SK-N-MC (cell line): ENCODE data around the gene MLPH.

Experiments
- DNase-seq: peaks from one replicate; pipeline ENCODE4 v3.0.0-alpha.2; 2011; ENCODE audit warnings: low read depth, low spot score
- H3K27ac ChIP-seq: fragments of 200-600 bp; sonication (generic); 2 replicates; pipeline ENCODE4 v1.5.1; 2016; ENCODE audit warnings: mixed run types
- H3K36me3 ChIP-seq: fragments of 200-600 bp; sonication (generic); 2 replicates; pipeline ENCODE4 v1.6.1; 2017; ENCODE audit warnings: antibody characterized with exemption, low read length, mixed read lengths; ENCODE audit not compliant: insufficient read depth
- H3K4me3 ChIP-seq: fragments of 200-600 bp; sonication (generic); 2 replicates; pipeline ENCODE4 v1.5.1; 2016
- H3K9ac ChIP-seq: fragments of 200-600 bp; sonication (generic); 2 replicates; pipeline ENCODE4 v1.8.0; 2017; ENCODE audit warnings: mixed run types, mixed read lengths; ENCODE audit not compliant: insufficient read length
- H3K9me3 ChIP-seq: fragments of 200-600 bp; sonication (generic); 2 replicates; pipeline ENCODE4 v1.6.1; 2017; ENCODE audit warnings: low read depth, mild to moderate bottlenecking, antibody characterized with exemption, low read length, moderate library complexity, mixed read lengths
- EZH2 ChIP-seq: fragments of 200-600 bp; sonication (generic); IDR thresholded peaks from one replicate; pipeline ENCODE4 v1.6.1; 2017; ENCODE audit warnings: antibody characterized with exemption
- FOXP2 ChIP-seq: optimal IDR thresholded peaks from 2 replicates; pipeline ENCODE3; 2011; ENCODE audit warnings: mild to moderate bottlenecking, moderate library complexity; ENCODE audit not compliant: insufficient read depth; ENCODE audit errors: extremely low read length, control extremely low read depth
- POLR2AphosphoS5 ChIP-seq: IDR thresholded peaks from 2 replicates; pipeline ENCODE4 v1.6.1; 2012; ENCODE audit warnings: mild to moderate bottlenecking, low read depth, low read length, borderline replicate concordance

The MLPH gene

DNA sequence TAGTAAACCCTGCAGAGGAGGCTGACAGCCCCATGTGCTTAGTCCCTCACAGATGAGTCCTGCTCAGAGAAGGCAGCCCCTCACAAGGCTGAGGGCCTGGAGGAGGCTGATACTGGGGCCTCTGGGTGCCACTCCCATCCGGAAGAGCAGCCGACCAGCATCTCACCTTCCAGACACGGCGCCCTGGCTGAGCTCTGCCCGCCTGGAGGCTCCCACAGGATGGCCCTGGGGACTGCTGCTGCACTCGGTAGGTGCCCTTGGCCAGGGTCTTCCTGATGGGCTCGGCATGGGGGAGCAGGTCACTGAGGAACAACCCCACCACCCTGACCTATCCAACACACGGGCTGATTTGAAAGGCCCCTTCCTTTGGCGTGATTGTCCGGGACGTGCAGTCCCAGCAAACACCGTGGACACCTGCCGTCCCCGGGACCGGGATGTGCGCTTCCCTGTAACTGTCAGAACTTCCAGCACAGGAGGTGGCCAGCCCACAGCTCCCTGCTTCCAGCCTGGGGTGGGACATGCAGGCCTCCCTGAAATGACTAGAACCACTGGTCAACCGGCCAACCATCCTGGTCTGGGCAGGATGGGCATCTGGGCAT is 38.6 kb downstream of the MLPH start:
- H3K4me3 ChIP-seq, result no peak overlapping the region
- no peak overlapping the region for H3K9ac ChIP-seq
- no peak for DNase-seq
- H3K9me3 ChIP-seq, result no peaks in the 10 kb centered on the region
- H3K36me3 ChIP-seq, result no peaks in the 10 kb centered on the region
- no peak overlapping the region for H3K27ac ChIP-seq
- TF ChIP-seq EZH2, result no peak
- no peak for TF ChIP-seq FOXP2
- no peak for TF ChIP-seq POLR2AphosphoS5

DNA sequence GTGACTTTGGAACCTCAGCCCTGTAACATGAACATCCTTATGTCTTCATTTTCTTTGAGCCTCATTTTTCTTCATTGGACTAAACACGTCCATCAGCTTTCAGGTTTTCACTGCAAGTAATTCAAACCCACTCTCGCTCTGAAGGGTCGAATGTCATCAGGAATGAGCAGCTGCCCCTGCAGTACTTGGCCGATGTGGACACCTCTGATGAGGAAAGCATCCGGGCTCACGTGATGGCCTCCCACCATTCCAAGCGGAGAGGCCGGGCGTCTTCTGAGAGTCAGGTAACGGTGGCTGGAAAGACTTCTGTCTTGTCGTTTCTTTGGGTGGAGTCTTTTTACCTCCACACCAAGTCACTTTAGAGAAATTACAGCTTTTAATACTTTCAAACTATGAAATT is 40.2 kb downstream of the MLPH start:
- DNase-seq, result no peak

DNA sequence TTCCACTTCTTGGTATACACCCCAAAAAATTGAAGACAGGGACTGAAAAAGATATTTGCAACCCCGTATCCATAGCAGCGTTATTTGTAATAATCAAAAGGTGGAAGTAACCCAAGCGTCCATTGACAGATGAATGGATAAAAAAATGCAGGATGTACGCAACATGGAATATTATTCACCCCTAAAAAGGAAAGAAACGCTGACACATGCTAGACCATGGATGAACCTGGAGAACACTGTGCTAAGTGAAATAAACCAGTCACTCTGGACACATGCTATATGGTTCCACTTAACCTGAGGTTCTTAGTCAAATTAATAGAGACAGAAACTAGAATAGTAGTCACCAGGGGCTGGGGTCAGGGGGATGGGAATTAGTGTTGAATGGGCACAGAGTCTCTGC is 40.7 kb downstream of the MLPH start:
- H3K9me3 ChIP-seq, result no peaks in the 10 kb centered on the region
- TF ChIP-seq EZH2 (no peak), FOXP2 (no peak), POLR2AphosphoS5 (no peak)
- H3K36me3 ChIP-seq, result no peaks in the 10 kb centered on the region
- H3K4me3 ChIP-seq, result no peak overlapping the region
- H3K9ac ChIP-seq, result no peak overlapping the region
- H3K27ac ChIP-seq, result no peak overlapping the region
- DNase-seq, result no peak

More for the DNA sequence above, 40.2 kb downstream of the MLPH start:
- no peaks in the 10 kb centered on the region for H3K36me3 ChIP-seq
- H3K4me3 ChIP-seq, result no peak overlapping the region
- no peak overlapping the region for H3K9ac ChIP-seq
- no peaks in the 10 kb centered on the region for H3K9me3 ChIP-seq
- TF ChIP-seq FOXP2 (no peak), POLR2AphosphoS5 (no peak), EZH2 (no peak)
- H3K27ac ChIP-seq, result no peak overlapping the region

DNA sequence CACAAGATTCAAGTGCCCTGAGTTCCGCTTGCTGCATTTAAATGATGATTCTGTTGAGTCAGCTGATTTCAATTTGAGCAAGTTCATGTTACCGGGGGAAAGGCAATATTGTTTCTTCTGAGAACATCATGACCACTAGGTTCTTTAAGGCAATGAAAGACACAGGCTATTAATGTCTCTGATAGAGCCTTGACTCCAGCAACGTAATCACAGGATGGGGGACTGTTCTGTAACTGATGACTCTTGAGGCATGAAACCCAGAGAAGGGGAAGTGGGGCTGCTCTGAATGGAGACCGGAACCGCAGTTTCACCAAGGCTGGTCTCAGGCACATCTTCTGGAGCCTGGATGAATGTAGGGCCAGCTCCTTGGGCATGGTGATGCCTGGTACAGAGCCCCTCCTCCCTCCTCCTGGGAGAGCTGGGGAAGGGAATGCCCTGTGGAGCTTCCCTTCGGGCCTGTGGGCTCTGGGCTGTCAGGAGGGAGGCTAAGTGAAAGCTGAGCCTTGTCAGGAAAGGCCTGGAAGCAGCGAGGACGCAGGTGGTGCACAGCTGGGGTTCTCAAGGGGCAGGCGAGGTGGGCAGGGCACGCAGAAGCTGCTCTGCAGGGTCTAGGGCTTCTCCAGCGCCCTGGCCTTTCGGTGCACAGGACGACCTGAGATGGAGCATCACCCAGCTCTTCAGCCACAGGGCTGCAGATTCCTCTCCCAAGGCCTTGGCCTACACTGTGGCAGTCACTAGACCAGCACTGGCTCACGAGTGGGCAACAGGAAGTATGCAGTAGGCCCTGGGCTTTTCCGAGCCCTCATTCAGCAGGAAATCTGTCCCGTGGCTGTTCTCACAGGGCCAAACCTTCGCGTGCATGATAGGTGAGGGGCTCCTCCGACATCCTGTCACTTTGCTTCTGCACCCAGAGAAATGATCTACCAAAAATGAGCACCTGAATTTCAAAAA is 42.7 kb downstream of the MLPH start:
- Histone ChIP-seq H3K27ac (no peak overlapping the region), H3K36me3 (no peaks in the 10 kb centered on the region), H3K9me3 (no peaks in the 10 kb centered on the region), H3K4me3 (no peak overlapping the region), H3K9ac (no peak overlapping the region)
- TF ChIP-seq FOXP2 (no peak), EZH2 (no peak), POLR2AphosphoS5 (no peak)
- no peak for DNase-seq

DNA sequence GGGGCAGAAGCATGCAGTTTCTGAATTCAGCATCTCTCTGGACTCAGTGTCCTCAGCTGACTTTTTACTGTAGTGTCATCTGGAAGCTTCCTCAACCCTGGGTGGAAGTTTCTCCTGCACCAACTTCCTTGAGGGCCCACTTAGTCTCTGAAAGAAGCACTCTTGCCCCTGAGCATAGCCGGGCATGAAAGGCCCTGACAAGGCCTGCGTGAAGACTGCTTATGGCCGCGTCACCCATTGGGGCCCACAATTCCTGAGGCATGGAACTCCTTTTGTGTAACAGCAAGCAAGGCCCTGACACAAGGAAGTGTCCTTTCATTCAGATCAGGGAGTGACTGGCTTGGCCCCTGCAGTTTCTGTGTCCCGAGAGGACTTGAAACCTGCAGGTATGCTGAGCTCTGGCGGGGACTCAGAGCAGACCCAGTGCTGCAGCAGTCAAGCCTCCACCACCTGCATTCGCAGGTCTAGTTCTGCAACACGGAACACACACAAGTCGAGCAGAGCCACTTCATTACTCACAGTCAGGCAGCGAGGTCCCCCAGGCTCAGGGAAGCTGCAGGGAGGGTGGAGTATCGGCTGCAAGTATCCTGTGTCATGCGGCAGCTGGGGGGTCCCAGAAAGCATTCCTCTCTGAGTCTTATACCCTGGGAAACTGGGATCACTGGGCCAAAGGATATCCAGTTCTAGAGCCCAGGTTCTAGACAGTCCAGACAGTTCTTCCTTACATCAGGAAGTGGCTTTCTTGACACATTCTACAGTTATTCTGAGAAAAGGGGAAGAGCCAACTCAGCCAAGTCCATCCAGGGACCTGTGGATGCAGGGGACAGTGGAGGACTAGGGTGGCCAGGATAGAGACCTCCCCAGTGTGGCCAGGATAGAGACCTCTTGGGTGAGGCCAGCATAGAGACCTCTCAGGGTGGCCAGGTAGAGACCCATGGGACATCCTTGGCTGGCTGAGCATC is 43.7 kb downstream of the MLPH start:
- no peak for DNase-seq
- Histone ChIP-seq H3K4me3 (no peak overlapping the region), H3K36me3 (no peaks in the 10 kb centered on the region), H3K27ac (no peak overlapping the region), H3K9me3 (no peaks in the 10 kb centered on the region), H3K9ac (no peak overlapping the region)
- TF ChIP-seq FOXP2 (no peak), EZH2 (no peak), POLR2AphosphoS5 (no peak)

DNA sequence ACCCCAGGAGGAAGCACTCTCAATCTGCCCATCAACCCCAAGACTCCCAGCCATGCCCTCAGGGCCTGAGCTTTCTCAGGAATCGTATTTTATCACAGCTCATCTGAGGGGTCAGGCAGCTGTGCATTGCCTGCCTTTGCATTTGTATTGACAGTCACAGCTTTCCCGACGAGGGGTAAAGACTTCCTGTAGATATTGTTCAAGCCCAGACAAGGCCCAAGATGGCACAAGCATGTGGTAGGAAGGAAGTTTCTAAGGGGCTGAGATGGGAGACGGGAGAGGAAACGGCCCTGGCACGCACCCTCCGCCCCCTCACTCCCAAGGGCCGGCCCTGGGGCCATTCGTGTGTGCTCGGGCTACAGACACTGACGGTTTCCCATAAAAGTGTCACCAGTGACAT is 45.1 kb downstream of the MLPH start:
- Histone ChIP-seq H3K9me3 (no peaks in the 10 kb centered on the region), H3K27ac (no peak overlapping the region), H3K36me3 (no peaks in the 10 kb centered on the region), H3K4me3 (no peak overlapping the region), H3K9ac (no peak overlapping the region)
- no peak for DNase-seq
- TF ChIP-seq EZH2, result no peak
- no peak for TF ChIP-seq FOXP2
- no peak for TF ChIP-seq POLR2AphosphoS5

DNA sequence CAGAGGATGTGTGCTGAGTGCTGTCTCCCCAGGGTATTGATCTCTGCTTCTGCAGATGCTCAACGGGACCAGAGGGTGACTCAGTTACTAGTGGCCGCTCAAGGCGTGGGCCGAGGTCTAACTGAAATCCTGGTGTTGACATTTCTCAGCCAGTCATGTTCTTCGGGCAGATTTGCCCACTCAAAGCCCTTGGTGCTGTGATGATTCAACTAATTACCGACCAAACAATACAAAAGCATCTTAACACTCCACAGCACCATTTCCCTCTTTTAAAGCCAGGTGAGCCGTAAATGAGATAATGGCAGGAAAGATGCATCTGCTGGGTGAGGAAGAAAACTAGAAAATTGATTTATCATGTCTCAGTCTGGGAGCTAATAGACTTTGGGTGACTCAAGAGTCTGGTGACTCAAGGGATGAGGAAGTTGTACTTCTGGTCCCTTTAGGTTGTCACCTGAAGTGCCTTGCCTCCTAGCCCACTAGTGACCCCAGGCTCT is 46.7 kb downstream of the MLPH start:
- TF ChIP-seq POLR2AphosphoS5 (no peak), FOXP2 (no peak), EZH2 (no peak)
- no peak for DNase-seq
- H3K4me3 ChIP-seq, result no peak overlapping the region
- no peaks in the 10 kb centered on the region for H3K9me3 ChIP-seq
- H3K27ac ChIP-seq, result no peak overlapping the region
- no peaks in the 10 kb centered on the region for H3K36me3 ChIP-seq
- no peak overlapping the region for H3K9ac ChIP-seq

DNA sequence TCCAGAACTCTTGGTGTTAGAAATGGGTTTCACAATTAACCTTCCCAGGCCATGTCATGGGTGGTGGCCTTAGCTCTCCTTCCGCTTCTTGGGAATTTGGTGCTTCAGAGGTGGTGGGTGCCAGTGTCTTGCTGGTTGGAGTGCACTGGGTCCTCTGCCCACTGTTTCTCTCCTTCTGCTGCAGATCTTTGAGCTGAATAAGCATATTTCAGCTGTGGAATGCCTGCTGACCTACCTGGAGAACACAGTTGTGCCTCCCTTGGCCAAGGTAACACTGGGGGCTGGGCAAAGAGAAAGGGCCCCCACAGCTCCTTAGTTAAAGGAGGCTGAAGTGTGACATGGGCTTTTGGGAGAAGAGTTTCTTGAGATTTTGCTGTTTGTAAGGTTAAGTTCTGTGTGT is 47.3 kb downstream of the MLPH start:
- H3K27ac ChIP-seq, result no peak overlapping the region
- no peak overlapping the region for H3K9ac ChIP-seq
- no peaks in the 10 kb centered on the region for H3K9me3 ChIP-seq
- TF ChIP-seq EZH2 (no peak), FOXP2 (no peak), POLR2AphosphoS5 (no peak)
- no peak overlapping the region for H3K4me3 ChIP-seq
- no peak for DNase-seq
- H3K36me3 ChIP-seq, result no peaks in the 10 kb centered on the region
